ENCODE results near the gene FAM3C.
"Not testable (repeated sequence)": the region's sequence is repeated elsewhere in the genome, so short reads cannot be mapped to it uniquely, and the experiment has no call there.

The FAM3C gene

DNA sequence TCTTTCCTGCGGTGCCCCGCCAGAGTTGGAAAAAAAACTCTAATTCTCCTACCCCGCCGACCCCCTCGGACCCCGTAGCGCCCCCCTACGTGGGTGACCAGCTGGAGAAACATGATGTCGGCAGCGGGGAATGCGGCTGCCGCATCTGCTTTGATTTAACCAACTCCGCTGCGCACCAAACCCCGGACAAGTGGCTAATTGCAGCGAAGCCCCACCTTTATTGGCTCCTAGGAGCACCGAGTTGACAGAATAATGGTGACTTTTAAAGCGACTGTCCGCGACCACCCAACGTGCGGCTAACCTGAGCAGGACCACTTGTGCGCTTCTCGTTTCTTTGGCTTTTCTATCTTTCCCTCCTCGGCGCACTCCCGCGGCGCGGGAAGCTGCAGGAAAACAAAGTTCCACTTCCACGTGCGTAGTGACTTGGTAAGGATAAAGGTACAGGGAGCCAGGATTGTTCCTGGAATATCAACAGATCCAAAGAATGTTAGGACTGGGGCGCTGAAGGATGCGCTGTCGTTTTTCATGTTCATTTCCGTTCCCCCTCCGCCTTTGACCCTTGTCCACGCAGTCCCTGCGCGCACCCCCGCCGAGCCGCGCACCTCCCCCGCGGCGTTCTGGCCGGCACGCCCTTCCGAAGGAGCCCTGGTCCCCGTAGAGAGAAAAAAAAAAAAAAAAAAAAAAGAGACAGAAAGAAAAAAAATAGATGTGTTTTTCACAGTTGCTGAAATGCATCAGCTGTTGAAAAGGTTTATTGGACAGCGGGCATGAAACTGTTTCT, 65.9 kb downstream of the FAM3C start:
- DNase-seq (ENCODE audit: low read depth) = no peak

DNA sequence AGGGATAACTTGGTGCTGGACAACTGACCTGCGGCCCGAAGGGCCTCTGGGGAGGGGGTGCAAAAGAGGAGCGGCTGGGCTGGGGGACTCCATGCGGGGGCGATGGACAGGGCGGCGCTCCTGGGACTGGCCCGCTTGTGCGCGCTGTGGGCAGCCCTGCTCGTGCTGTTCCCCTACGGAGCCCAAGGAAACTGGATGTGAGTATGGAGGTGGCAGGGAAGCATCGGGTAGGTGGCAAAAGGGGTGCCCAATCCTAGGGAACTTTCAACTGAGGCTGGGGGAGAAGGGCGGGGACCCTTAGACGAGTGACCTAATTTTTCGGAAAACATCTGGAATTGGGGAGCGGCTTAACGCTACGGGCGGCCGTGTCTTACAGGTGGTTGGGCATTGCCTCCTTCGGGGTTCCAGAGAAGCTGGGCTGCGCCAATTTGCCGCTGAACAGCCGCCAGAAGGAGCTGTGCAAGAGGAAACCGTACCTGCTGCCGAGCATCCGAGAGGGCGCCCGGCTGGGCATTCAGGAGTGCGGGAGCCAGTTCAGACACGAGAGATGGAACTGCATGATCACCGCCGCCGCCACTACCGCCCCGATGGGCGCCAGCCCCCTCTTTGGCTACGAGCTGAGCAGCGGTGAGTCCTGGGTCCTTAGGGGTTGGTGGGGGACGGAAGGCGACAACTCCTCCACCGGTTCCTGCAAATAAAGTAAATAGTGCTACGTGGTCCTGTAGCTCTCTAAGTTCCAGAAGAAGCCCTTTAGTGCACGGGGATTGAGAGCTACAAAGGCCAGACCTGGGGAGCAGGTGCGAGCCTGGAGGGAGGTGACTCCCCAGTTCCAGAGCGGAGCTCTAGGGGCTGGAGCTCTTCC, 66.7 kb downstream of the FAM3C start:
- DNase-seq (ENCODE audit: low read depth) = no peak

DNA sequence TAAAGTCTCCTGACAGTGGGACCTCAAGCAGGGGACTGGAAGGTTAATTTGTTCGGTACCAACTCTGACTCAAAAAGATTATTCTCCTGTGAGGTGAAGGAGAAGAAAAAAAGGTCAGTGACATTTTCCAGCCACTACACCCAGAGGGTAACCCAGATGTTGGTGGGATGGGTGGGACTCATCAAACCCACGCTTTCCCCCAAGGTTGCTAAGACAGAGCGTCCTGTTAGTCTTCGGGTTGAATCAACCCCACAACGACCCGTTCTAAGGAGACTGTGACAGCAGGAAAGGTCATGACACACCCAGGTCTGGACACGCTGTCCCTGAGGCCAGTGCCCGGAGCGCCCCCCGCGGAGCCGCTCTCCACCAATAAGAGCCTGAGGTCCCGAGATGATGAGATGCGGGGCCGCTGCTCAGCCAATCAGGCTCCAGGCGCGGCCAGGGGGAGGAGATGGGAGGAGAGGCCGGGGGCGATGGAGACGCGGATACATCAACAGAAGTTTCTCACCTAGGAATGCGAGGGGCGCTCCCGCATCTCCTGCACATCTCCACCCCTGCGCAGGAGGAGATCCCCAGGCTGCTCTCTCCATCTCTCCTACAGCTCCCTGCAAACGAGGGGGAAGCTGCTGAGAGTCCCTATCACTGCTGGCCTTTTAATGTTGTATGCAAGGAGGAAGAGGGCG, 67.5 kb downstream of the FAM3C start, which contains the start of gene WNT16:
Gene WNT16 (plus strand): TSS at position 493 of the 683 bp plus-strand sequence. CDS start 293 bp downstream, outside the sequence.
- no peak for DNase-seq (ENCODE audit: low read depth)

DNA sequence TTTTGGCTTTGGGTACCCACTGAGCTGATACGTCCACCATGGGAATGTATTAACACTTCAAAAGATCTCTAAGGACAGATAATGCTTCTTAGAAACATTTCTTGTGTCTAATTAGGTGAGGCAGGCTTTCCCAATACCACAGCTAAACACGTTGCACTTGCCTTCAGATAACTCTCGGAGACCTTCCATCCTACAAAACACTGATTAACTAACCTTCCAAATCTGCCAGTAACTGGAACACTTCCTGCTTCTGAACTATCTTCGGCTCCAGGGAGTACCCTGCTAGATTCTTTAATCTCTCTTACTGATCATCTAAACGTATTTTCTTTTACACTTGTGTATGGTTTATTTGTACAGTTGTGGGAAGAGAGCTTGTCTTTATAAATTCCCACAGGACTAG, 68.4 kb downstream of the FAM3C start:
- no peak for DNase-seq (ENCODE audit: low read depth)

- no peak for DNase-seq (ENCODE audit: low read depth)
Observed at GRCh38 chr7:121323515-121324302, 72.4 kb downstream of the FAM3C start.

- no peak for DNase-seq (ENCODE audit: low read depth)
Observed at GRCh38 chr7:121322460-121322859, 73.6 kb downstream of the FAM3C start.

DNA sequence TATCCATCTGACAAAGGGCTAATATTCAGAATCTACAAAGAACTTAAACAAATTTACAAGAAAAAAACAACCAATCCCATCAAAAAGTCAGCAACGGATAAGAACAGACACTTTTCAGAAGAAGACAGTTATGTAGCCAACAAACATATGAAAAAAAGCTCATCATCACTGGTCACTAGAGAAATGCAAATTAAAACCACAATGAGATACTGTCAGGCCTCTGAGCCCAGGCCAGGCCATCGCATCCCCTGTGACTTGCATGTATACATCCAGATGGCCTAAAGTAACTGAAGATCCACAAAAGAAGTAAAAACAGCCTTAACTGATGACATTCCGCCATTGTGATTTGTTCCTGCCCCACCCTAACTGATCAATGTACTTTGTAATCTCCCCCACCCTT, 80.9 kb downstream of the FAM3C start:
- DNase-seq (ENCODE audit: low read depth) = not testable (repeated sequence)

DNA sequence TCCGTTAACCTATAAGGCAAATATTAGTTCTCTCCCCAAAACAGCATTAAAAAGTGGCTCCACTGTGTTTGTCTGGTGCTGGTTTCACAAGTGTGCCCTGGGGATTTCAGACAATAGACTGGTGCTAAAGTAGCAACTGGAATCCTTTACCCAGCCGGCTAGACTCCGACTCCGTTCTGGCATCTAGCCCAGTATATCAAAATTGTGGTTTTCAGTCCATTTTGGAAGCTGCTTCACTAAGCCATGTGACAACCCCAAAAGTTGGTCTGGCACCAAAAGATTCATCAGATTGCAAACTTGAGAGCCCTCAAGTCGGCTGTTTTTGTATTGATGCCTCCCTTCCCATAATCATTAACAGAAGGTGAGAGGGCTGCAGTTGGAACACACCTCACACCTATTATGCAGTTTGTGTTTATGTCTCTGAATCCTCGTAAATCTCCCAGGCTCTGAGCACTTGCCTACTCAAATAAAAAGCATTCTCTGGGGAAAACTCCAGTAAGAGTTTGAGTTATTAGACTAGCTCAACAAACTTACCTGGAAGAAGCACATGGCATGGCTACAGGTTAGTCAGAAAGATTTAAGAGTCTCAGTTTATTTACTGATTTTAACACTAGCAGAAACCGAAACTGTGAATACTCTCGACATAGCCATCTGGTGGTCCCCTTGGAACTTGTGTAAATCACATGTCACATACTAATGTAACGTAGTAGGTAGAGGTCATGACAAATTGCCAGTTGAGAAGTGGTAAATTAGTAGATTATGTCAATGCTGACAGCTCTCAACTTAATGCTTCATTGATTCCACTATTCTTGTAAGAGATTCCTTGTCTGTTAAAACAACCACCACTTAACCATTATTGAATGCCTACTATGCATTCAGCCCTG, 82.1 kb downstream of the FAM3C start:
- no peak for DNase-seq (ENCODE audit: low read depth)

GRCh38 chr7:121313220-121313792, 82.8 kb downstream of the FAM3C start:
- no peak for DNase-seq (ENCODE audit: low read depth)

DNA sequence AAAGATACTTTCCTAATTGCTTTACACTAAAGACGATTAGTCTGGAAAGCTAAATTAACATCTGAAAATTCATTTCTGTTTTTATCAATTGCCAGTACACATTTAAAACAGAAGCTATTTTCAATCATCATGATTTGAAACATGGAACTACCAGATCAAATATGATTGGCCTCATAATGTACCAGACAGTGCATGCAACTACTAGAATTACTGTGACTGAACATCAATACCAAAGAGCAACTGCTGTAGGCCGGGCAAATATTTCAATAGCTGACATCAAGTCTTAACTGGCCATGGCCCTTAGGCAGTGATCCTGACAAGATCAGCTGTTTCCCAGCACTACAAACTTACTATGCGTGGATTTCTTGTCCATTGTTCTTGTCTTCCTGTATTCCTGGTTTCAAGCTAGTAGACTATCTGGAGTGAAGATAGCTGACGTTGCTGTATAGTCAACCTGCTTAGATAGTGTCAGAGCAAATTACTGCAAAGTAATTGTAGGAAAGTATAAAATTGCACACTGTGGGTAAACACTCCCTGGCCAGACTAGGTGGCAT, 89.0 kb downstream of the FAM3C start:
- DNase-seq (ENCODE audit: low read depth) = no peak

DNA sequence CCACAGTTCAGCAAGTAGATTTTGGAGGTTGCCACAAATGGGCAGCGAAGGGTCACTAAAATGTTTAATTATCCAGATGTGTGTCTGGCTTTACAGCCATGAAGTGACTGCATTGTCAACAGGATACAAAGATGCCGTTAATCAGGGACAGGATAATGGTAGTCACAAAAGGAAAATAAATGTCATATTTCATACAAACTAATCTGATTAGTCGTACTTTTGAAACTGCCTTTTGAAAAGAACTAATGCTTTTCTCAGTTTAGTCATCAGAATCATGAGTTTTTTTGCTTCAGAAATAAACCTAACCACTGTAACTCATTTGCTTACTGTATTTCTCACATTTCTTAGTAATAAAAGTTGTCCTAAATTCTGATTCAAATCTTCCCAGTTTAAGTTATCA, 89.5 kb downstream of the FAM3C start:
- DNase-seq (ENCODE audit: low read depth) = no peak

- DNase-seq (ENCODE audit: low read depth) = no peak
Observed at GRCh38 chr7:121305109-121305508, 91.0 kb downstream of the FAM3C start.

- no peak for DNase-seq (ENCODE audit: low read depth)
Observed at GRCh38 chr7:121304102-121304658, 91.9 kb downstream of the FAM3C start.

GRCh38 chr7:121303422-121304101, 92.5 kb downstream of the FAM3C start:
- no peak for DNase-seq (ENCODE audit: low read depth)

GRCh38 chr7:121302214-121302745, 93.8 kb downstream of the FAM3C start:
- DNase-seq (ENCODE audit: low read depth) = no peak

DNA sequence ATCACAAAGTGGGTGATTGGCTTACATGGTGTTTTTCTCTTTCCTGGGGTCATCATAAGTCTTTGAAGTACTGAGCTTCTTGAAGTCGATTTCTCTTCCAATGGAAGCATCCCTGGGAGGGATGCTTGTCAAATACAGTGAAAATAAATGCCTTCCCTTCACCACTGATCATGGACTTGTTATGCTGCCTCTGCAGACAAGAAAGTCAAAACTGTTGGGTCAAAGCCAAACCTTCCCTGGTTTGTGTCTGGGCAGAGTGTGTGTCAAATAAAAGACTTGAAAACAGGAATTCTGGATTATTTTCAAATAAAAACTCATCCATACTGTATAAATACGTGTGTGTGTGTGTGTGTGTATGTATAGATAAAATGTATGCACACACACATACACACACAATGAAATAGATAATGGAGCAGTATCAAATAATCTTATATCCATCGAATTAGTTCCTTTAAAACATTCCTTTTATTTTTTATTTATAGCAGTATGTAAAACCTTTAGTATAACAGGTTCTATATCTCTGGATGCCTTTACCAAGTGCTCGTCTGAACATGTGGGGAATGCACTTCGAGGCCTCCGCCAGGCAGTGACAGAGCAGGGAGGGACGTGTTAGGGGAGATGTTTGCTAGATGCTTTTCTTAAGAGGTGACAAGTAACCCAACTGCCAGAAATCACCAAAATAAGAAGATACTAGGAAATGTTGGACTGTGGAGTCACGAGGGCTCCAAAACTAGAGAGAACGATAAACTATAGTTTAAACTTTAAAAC, 94.5 kb downstream of the FAM3C start:
- DNase-seq (ENCODE audit: low read depth) = no peak

- no peak for DNase-seq (ENCODE audit: low read depth)
Observed at GRCh38 chr7:121300685-121301420, 95.3 kb downstream of the FAM3C start.
